HepG2 (cell line): Measurements from ENCODE around the gene CASP1. TPM values are rescaled to one million over a fixed set of nuclear protein-coding genes. Genes with fewer than 3 reads are reported as not detected.
A peak's percentile ranks its signal among the peaks of the same experiment; 100 is the strongest.

Source experiments
- BRCA1 ChIP-seq: sonication (generic); formaldehyde crosslinking; IDR thresholded peaks from 2 replicates; pipeline ENCODE4 v1.4.0; 2020; ENCODE audit warnings: missing genetic modification reagents
- MXD1 ChIP-seq: sonication (generic); formaldehyde crosslinking; IDR thresholded peaks from 2 replicates; pipeline ENCODE4 v1.4.0; 2020; ENCODE audit warnings: mild to moderate bottlenecking, missing genetic modification reagents
- POGK ChIP-seq: sonication (generic); formaldehyde crosslinking; conservative IDR thresholded peaks from 2 replicates; pipeline ENCODE4 v1.8.0; 2022; ENCODE audit warnings: mild to moderate bottlenecking, moderate library complexity, missing genetic modification reagents
- SMAD9 ChIP-seq: sonication (generic); formaldehyde crosslinking; IDR thresholded peaks from 2 replicates; pipeline ENCODE4 v1.5.1; 2020; ENCODE audit warnings: mild to moderate bottlenecking, missing genetic modification reagents
- SNAPC4 ChIP-seq: sonication (generic); formaldehyde crosslinking; IDR thresholded peaks from 2 replicates; pipeline ENCODE4 v1.4.0; 2020; ENCODE audit warnings: mild to moderate bottlenecking, missing genetic modification reagents
- U2AF1 ChIP-seq: fragments of 200-400 bp; formaldehyde crosslinking; optimal IDR thresholded peaks from 2 replicates; pipeline ENCODE3; 2017; ENCODE audit warnings: mild to moderate bottlenecking, low read depth, low read length
- ZKSCAN8 ChIP-seq: IDR thresholded peaks from 2 replicates; pipeline ENCODE4 v1.6.1; 2016; ENCODE audit warnings: borderline replicate concordance, missing genetic modification reagents, missing compliant biosample characterization
- ZNF792 ChIP-seq: IDR thresholded peaks from 2 replicates; pipeline ENCODE4 v1.6.1; 2016
- polyA plus RNA-seq, 8 experiments: library from polyadenylated mRNA; depleted of rRNA in 3 of 8; stranded (reverse) in 7 of 8; unstranded in 1 of 8; fragments of >200 nt; fragmentation: Illumina TruSeq in 4 of 8; extraction: Trizol in 4 of 8; gene quantifications; 2 replicates each; pipeline versions ENCODE4 v1.2.1 to v1.2.3, GENCODE V29; 2011 to 2016; ENCODE audit warnings: low read depth in 4 of 8, missing spikeins in 1 of 8, mixed read lengths in 1 of 8; ENCODE audit not compliant: insufficient read depth in 1 of 8
- total RNA-seq, 5 experiments: library from RNA; depleted of rRNA; stranded (reverse); fragments of >200 nt; fragmentation: Illumina TruSeq; extraction: Trizol; gene quantifications; 2 replicates each; pipeline ENCODE4 v1.2.3, GENCODE V29; 2016; ENCODE audit warnings: low read depth in 1 of 5
- TF ChIP-seq, protein P1 (sequence below): sonication (generic); formaldehyde crosslinking; IDR thresholded peaks from 2 replicates; pipeline ENCODE4 v1.8.1; 2023; ENCODE audit warnings: mild to moderate bottlenecking, moderate library complexity, missing genetic modification reagents
- TF ChIP-seq, protein P2 (sequence below): IDR thresholded peaks from 2 replicates; pipeline ENCODE4 v1.6.1; 2016; ENCODE audit warnings: low read depth, control low read depth
- TF ChIP-seq, protein P3 (sequence below): sonication (generic); formaldehyde crosslinking; IDR thresholded peaks from 2 replicates; pipeline ENCODE4 v1.9.0; 2021; ENCODE audit warnings: mild to moderate bottlenecking, missing genetic modification reagents

CASP1 gene
- total and polyA plus RNA-seq, 2 of the 13 experiments (the other 11 are each of a cell fraction or from before 2014, with no cell fraction given), result 0.34 to 5.2 TPM

- TF ChIP-seq SNAPC4 (CRISPR knock-in tag) (no peak), U2AF1 (no peak), POGK (CRISPR knock-in tag) (peak; percentile 80), ZKSCAN8 (CRISPR knock-in tag) (peak; percentile 57; the same call in 1 of the 2 replicates), SMAD9 (CRISPR knock-in tag) (no peak), MXD1 (CRISPR knock-in tag) (no peak), BRCA1 (peak; percentile 93), ZNF792 (peak; percentile 66; the same call in 1 of the 2 replicates)
- TF ChIP-seq, protein P1, sequence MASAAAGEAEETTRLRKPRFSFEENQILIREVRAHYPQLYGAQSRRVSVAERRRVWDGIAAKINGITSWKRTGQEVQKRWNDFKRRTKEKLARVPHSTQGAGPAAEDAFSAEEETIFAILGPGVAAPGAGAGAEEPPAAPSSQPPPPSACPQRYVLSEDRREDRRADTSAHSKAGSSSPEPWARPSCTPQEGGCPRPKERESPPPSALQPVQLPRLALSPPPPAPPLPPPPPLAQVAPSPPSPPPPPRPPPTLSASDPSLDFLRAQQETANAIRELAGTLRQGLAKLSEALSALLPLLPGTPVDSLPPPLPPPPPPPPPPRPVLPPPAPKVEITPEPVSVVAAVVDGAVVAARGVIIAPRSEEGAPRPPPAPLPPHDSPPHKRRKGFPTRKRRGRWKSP (CRISPR knock-in tag), result peak; percentile 49; the same call in 1 of the 2 replicates
- TF ChIP-seq, protein P2, sequence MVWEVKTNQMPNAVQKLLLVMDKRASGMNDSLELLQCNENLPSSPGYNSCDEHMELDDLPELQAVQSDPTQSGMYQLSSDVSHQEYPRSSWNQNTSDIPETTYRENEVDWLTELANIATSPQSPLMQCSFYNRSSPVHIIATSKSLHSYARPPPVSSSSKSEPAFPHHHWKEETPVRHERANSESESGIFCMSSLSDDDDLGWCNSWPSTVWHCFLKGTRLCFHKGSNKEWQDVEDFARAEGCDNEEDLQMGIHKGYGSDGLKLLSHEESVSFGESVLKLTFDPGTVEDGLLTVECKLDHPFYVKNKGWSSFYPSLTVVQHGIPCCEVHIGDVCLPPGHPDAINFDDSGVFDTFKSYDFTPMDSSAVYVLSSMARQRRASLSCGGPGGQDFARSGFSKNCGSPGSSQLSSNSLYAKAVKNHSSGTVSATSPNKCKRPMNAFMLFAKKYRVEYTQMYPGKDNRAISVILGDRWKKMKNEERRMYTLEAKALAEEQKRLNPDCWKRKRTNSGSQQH (CRISPR knock-in tag), result no peak
- TF ChIP-seq, protein P3, sequence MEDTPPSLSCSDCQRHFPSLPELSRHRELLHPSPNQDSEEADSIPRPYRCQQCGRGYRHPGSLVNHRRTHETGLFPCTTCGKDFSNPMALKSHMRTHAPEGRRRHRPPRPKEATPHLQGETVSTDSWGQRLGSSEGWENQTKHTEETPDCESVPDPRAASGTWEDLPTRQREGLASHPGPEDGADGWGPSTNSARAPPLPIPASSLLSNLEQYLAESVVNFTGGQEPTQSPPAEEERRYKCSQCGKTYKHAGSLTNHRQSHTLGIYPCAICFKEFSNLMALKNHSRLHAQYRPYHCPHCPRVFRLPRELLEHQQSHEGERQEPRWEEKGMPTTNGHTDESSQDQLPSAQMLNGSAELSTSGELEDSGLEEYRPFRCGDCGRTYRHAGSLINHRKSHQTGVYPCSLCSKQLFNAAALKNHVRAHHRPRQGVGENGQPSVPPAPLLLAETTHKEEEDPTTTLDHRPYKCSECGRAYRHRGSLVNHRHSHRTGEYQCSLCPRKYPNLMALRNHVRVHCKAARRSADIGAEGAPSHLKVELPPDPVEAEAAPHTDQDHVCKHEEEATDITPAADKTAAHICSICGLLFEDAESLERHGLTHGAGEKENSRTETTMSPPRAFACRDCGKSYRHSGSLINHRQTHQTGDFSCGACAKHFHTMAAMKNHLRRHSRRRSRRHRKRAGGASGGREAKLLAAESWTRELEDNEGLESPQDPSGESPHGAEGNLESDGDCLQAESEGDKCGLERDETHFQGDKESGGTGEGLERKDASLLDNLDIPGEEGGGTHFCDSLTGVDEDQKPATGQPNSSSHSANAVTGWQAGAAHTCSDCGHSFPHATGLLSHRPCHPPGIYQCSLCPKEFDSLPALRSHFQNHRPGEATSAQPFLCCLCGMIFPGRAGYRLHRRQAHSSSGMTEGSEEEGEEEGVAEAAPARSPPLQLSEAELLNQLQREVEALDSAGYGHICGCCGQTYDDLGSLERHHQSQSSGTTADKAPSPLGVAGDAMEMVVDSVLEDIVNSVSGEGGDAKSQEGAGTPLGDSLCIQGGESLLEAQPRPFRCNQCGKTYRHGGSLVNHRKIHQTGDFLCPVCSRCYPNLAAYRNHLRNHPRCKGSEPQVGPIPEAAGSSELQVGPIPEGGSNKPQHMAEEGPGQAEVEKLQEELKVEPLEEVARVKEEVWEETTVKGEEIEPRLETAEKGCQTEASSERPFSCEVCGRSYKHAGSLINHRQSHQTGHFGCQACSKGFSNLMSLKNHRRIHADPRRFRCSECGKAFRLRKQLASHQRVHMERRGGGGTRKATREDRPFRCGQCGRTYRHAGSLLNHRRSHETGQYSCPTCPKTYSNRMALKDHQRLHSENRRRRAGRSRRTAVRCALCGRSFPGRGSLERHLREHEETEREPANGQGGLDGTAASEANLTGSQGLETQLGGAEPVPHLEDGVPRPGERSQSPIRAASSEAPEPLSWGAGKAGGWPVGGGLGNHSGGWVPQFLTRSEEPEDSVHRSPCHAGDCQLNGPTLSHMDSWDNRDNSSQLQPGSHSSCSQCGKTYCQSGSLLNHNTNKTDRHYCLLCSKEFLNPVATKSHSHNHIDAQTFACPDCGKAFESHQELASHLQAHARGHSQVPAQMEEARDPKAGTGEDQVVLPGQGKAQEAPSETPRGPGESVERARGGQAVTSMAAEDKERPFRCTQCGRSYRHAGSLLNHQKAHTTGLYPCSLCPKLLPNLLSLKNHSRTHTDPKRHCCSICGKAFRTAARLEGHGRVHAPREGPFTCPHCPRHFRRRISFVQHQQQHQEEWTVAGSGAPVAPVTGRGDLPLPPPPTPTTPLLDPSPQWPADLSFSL (CRISPR knock-in tag), result no peak
Observed at GRCh38 chr11:105046898-105047579, 12.1 kb upstream of the CASP1 start (continued).
